ENCODE results near the gene FSIP1.

Gene FSIP1

GRCh38 chr15:39591141-39591895 lies 191.3 kb downstream of the FSIP1 start:
- no peak for DNase-seq

- no peak for DNase-seq
Observed at GRCh38 chr15:39589815-39590644, 192.6 kb downstream of the FSIP1 start.

GRCh38 chr15:39589193-39589814 lies 193.3 kb downstream of the FSIP1 start:
- no peak for DNase-seq

- DNase-seq = no peak
Observed at GRCh38 chr15:39588531-39589192, 194.0 kb downstream of the FSIP1 start.

- no peak for DNase-seq
Observed at GRCh38 chr15:39587731-39588530, 194.7 kb downstream of the FSIP1 start.

GRCh38 chr15:39587096-39587721 lies 195.4 kb downstream of the FSIP1 start:
- no peak for DNase-seq

- no peak for DNase-seq
Observed at GRCh38 chr15:39586387-39587095, 196.1 kb downstream of the FSIP1 start.

GRCh38 chr15:39585871-39586301 lies 196.8 kb downstream of the FSIP1 start:
- DNase-seq = no peak

- DNase-seq = no peak
Observed at GRCh38 chr15:39585389-39585841, 197.2 kb downstream of the FSIP1 start.

- DNase-seq = no peak
Observed at GRCh38 chr15:39584662-39585388, 197.8 kb downstream of the FSIP1 start.

GRCh38 chr15:39584266-39584659 lies 198.4 kb downstream of the FSIP1 start:
- no peak for DNase-seq

GRCh38 chr15:39583596-39584265 lies 198.9 kb downstream of the FSIP1 start:
- peak; percentile 42 for DNase-seq

- no peak for DNase-seq
Observed at GRCh38 chr15:39582977-39583595, 199.6 kb downstream of the FSIP1 start.

GRCh38 chr15:39582286-39582976 lies 200.2 kb downstream of the FSIP1 start:
- DNase-seq = no peak

- no peak for DNase-seq
Observed at GRCh38 chr15:39581793-39582285, 200.8 kb downstream of the FSIP1 start.

GRCh38 chr15:39581242-39581792 lies 201.3 kb downstream of the FSIP1 start:
- no peak for DNase-seq

GRCh38 chr15:39580485-39581241 lies 202.0 kb downstream of the FSIP1 start, which contains the start of gene THBS1:
TSS of gene THBS1 (plus strand) at chr15:39581079. CDS start at chr15:39581858, 779 bp downstream.
- DNase-seq = peak; percentile 30

All from activated CD4-positive, alpha-beta T cell treated with anti-CD3 and anti-CD28 coated beads, Interleukin-2, Interleukin-6, amounts not matched to agents 100 ng/mL and 50 ng/mL, durations not matched to agents 16 hours and 8 hours (primary cell).